Nephron progenitor cell (in vitro differentiated cells): ENCODE data around the gene GPR45.

Experiments used
- DNase-seq: peaks from one replicate; pipeline ENCODE4 v3.0.0; 2021
- H3K27ac Mint-ChIP-seq: 2 replicates; pipeline ENCODE4 v1.8.0; 2021; ENCODE audit warnings: mild to moderate bottlenecking, moderate library complexity, mixed read lengths
- H3K27me3 Mint-ChIP-seq: 2 replicates; pipeline ENCODE4 v1.8.0; 2021; ENCODE audit warnings: mild to moderate bottlenecking, low read depth, mixed read lengths; ENCODE audit not compliant: poor library complexity
- H3K36me3 Mint-ChIP-seq: 2 replicates; pipeline ENCODE4 v1.8.0; 2021; ENCODE audit warnings: low read depth, mixed read lengths
- H3K4me1 Mint-ChIP-seq: 2 replicates; pipeline ENCODE4 v1.8.0; 2021; ENCODE audit warnings: mixed read lengths
- H3K4me3 Mint-ChIP-seq: 2 replicates; pipeline ENCODE4 v1.8.0; 2021; ENCODE audit warnings: mild to moderate bottlenecking, moderate library complexity, mixed read lengths
- H3K9me3 Mint-ChIP-seq: 2 replicates; pipeline ENCODE4 v1.8.0; 2021; ENCODE audit warnings: mild to moderate bottlenecking, moderate library complexity, mixed read lengths
- TF ChIP-seq, protein P1 (sequence below): fragments of 200-600 bp; sonication (generic); IDR thresholded peaks from 2 replicates; pipeline ENCODE4 v1.5.0; 2021; ENCODE audit warnings: antibody characterized with exemption

GPR45 gene

GRCh38 chr2:105241443-105241842 lies at the start of gene GPR45:
Gene GPR45, plus strand, starts transcription at chr2:105241743. Its CDS starts 116 bp downstream, at chr2:105241859.
- H3K9me3 Mint-ChIP-seq = no peaks in the 10 kb centered on the region
- TF ChIP-seq, protein P1, sequence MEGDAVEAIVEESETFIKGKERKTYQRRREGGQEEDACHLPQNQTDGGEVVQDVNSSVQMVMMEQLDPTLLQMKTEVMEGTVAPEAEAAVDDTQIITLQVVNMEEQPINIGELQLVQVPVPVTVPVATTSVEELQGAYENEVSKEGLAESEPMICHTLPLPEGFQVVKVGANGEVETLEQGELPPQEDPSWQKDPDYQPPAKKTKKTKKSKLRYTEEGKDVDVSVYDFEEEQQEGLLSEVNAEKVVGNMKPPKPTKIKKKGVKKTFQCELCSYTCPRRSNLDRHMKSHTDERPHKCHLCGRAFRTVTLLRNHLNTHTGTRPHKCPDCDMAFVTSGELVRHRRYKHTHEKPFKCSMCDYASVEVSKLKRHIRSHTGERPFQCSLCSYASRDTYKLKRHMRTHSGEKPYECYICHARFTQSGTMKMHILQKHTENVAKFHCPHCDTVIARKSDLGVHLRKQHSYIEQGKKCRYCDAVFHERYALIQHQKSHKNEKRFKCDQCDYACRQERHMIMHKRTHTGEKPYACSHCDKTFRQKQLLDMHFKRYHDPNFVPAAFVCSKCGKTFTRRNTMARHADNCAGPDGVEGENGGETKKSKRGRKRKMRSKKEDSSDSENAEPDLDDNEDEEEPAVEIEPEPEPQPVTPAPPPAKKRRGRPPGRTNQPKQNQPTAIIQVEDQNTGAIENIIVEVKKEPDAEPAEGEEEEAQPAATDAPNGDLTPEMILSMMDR = no peak
- H3K36me3 Mint-ChIP-seq = no peaks in the 10 kb centered on the region
- H3K27ac Mint-ChIP-seq = no peak within 1 kb of the TSS
- H3K4me3 Mint-ChIP-seq = no peak within 1 kb of the TSS
- H3K27me3 Mint-ChIP-seq = peaks cover 11% of the 10 kb centered on the region
- peaks cover 38% of the 10 kb centered on the region for H3K4me1 Mint-ChIP-seq
- DNase-seq = no peak

DNA sequence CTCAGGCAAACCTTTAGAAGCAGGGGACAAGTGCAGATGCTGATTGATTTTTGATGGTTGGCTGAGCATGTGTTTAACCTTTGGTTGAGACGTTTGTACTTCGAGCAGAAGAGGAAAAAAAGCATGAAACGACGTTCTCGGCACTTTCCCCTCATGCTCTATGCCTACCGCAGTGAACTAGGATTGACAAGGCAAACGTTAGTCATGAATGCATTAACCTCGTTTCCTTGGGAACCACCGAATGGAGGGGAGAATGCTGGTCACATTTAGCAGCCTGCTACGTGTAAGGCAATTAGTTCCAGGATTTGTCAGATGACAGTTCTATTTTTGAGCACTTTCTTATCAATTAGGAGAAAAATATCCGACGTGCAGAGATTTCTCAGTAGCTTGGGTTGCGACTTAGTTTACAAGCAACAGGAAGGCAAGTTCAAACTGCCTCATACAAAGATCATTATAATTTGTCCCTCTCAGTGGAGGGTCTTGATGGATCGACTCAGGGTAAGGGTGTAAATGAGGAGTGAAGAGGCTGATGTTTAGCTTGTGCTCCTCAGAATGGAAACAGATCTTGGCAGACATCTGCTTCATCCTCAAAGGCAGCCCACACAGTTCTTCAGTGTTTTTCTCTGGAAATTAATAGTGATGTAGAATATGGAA lies 47.4 kb upstream of the GPR45 start:
- H3K27me3 Mint-ChIP-seq = peaks cover 8% of the 10 kb centered on the region
- H3K36me3 Mint-ChIP-seq = no peaks in the 10 kb centered on the region
- H3K27ac Mint-ChIP-seq = no peak overlapping the region
- no peak overlapping the region for H3K4me3 Mint-ChIP-seq
- DNase-seq = no peak
- peaks cover 34% of the 10 kb centered on the region for H3K9me3 Mint-ChIP-seq
- H3K4me1 Mint-ChIP-seq = peaks cover 9% of the 10 kb centered on the region
- TF ChIP-seq, protein P1 = no peak

DNA sequence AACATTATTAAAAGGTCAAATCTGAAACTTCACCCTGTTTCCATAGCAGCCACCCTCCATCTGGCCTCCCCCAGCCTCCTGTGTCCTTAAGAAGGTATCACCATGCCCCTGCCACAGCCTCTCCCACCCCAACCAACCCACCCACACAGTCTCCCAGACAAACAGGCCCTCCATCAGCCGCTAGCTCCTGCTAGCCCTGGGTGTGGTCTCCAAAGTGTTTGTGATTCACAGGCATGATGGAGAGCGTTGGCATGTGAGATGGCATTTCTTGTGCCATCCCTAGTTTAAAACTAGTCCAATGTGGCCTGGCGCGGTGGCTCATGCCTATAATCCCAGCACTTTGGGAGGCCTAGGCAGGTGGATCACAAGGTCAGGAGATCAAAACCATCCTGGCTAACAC lies 44.9 kb upstream of the GPR45 start:
- H3K36me3 Mint-ChIP-seq = no peaks in the 10 kb centered on the region

DNA sequence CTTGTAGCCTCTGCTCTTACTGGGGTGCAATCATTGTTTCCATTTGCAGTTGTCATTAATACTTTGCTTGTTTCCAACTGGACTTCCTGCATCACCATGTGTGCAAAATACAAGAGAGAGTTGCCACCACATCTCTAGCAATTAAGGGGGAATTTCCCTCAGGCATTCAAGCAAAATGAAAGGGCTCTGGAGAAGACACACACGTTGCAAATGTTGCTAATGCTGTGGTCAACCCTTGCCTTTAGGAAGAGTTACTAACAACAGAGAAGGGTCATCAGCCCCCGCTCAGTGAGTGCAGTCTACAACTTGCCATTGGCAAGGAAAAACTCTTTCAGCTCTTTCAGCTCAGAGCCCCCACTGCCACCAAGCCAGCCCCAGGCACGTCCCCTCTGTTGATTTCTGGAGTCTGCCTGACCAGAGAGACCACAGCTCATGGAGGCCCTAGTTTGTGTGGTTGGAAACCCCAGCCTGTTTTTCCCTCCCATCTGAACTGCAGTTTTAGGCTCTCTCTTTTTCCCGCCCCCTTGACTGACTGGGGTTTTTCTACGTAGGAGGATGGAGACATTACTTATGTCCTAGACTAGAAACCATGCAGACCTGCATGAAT lies 25.9 kb upstream of the GPR45 start:
- TF ChIP-seq, protein P1 = no peak
- H3K27ac Mint-ChIP-seq = no peak overlapping the region
- no peak for DNase-seq
- H3K9me3 Mint-ChIP-seq = peaks cover 22% of the 10 kb centered on the region
- no peaks in the 10 kb centered on the region for H3K4me1 Mint-ChIP-seq
- H3K4me3 Mint-ChIP-seq = no peak overlapping the region
- H3K36me3 Mint-ChIP-seq = no peaks in the 10 kb centered on the region
- H3K27me3 Mint-ChIP-seq = peaks cover 8% of the 10 kb centered on the region

More for the DNA sequence above, 44.9 kb upstream of the GPR45 start:
- TF ChIP-seq, protein P1 = no peak
- peaks cover 19% of the 10 kb centered on the region for H3K9me3 Mint-ChIP-seq
- DNase-seq = no peak
- no peak overlapping the region for H3K27ac Mint-ChIP-seq
- H3K4me1 Mint-ChIP-seq = peaks cover 9% of the 10 kb centered on the region
- H3K4me3 Mint-ChIP-seq = no peak overlapping the region
- H3K27me3 Mint-ChIP-seq = peaks cover 9% of the 10 kb centered on the region

- H3K36me3 Mint-ChIP-seq = no peaks in the 10 kb centered on the region
- H3K27ac Mint-ChIP-seq = no peak overlapping the region
- peaks cover 14% of the 10 kb centered on the region for H3K4me1 Mint-ChIP-seq
- TF ChIP-seq, protein P1 = no peak
- no peak overlapping the region for H3K4me3 Mint-ChIP-seq
- H3K27me3 Mint-ChIP-seq = peaks cover 13% of the 10 kb centered on the region
- DNase-seq = no peak
- no peaks in the 10 kb centered on the region for H3K9me3 Mint-ChIP-seq
Measured at GRCh38 chr2:105220604-105221003, 20.9 kb upstream of the GPR45 start.

DNA sequence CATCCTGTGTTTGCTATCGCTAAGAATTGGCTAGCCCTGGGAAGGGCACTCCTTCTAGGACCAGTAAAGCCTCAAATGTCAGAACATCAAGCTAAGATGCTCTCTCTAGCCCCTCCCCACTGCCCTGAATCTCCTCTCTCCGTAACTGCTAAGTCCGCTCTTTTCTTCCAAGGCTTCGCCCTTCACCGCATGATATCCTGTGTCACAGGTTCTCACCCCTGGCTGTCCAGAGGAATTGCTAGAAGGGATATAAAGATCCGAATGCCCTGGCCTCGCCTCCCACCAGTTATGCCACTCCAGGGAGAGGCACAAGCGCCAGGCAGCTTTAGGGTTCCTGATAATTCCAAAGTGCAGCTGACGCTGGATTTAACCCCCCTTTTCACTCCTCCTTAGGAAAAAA lies 17.1 kb upstream of the GPR45 start:
- TF ChIP-seq, protein P1 = no peak
- DNase-seq = no peak
- no peaks in the 10 kb centered on the region for H3K9me3 Mint-ChIP-seq
- no peak overlapping the region for H3K4me3 Mint-ChIP-seq
- no peaks in the 10 kb centered on the region for H3K36me3 Mint-ChIP-seq
- H3K27ac Mint-ChIP-seq = no peak overlapping the region
- H3K4me1 Mint-ChIP-seq = peaks cover 14% of the 10 kb centered on the region
- peaks cover 24% of the 10 kb centered on the region for H3K27me3 Mint-ChIP-seq
